Measurements from ENCODE around the gene CACHD1.

The CACHD1 gene

GRCh38 chr1:64525116-64525686 is 55.3 kb downstream of the CACHD1 start:
- DNase-seq: no peak

- DNase-seq: no peak
These were observed 56.4 kb downstream of the CACHD1 start for GRCh38 chr1:64526312-64526711.

GRCh38 chr1:64527165-64527564 is 57.2 kb downstream of the CACHD1 start:
- peak; percentile 6 for DNase-seq

GRCh38 chr1:64527786-64528185 is 57.9 kb downstream of the CACHD1 start:
- DNase-seq: no peak

GRCh38 chr1:64530969-64531692 is 61.2 kb downstream of the CACHD1 start:
- DNase-seq: no peak

GRCh38 chr1:64532646-64533045 is 62.7 kb downstream of the CACHD1 start:
- DNase-seq: no peak

- DNase-seq: no peak
These were observed 66.3 kb downstream of the CACHD1 start for GRCh38 chr1:64535938-64536835.

- DNase-seq: no peak
These were observed 67.0 kb downstream of the CACHD1 start for GRCh38 chr1:64536836-64537490.

GRCh38 chr1:64537942-64538341 is 68.0 kb downstream of the CACHD1 start:
- no peak for DNase-seq

- DNase-seq: no peak
These were observed 68.5 kb downstream of the CACHD1 start for GRCh38 chr1:64538389-64538788.

GRCh38 chr1:64539289-64539688 is 69.4 kb downstream of the CACHD1 start:
- no peak for DNase-seq

GRCh38 chr1:64539781-64540218 is 69.9 kb downstream of the CACHD1 start:
- DNase-seq: no peak

- DNase-seq: peak; percentile 2
These were observed 70.4 kb downstream of the CACHD1 start for GRCh38 chr1:64540265-64540791.

GRCh38 chr1:64542118-64542517 is 72.2 kb downstream of the CACHD1 start:
- DNase-seq: no peak

GRCh38 chr1:64543831-64544230 is 73.9 kb downstream of the CACHD1 start:
- DNase-seq: no peak

- DNase-seq: no peak
These were observed 75.4 kb downstream of the CACHD1 start for GRCh38 chr1:64545118-64545843.

- DNase-seq: no peak
These were observed 76.1 kb downstream of the CACHD1 start for GRCh38 chr1:64546013-64546412.

- DNase-seq: no peak
These were observed 79.7 kb downstream of the CACHD1 start for GRCh38 chr1:64549464-64550239.

- DNase-seq: no peak
These were observed 80.6 kb downstream of the CACHD1 start for GRCh38 chr1:64550510-64550909.

GRCh38 chr1:64550946-64551605 is 81.1 kb downstream of the CACHD1 start:
- no peak for DNase-seq

GRCh38 chr1:64553285-64553684 is 83.4 kb downstream of the CACHD1 start:
- no peak for DNase-seq
